IMR-90 (cell line): ENCODE data around the gene FGF2. TPM values are rescaled to one million over a fixed set of nuclear protein-coding genes. Genes with fewer than 3 reads are reported as not detected.

Source experiments
- ATAC-seq: fragments of 200-7000 bp; cut with Tn5 transposase; 2 replicates; pipeline ENCODE4 v1.9.1; 2020; ENCODE audit warnings: low read depth, mild to moderate bottlenecking, moderate library complexity
- BruUV-seq: library from RNA; stranded (reverse); fragments of 400-500 nt; replicated peaks from 2 replicates; lab custom pipeline; 2021; lab: Mats Ljungman, UMichigan
- CTCF ChIA-PET: fragments of 300-600 bp; formaldehyde crosslinking; extraction: SDS; loops from one replicate; lab custom pipeline; 2021; ENCODE audit warnings: antibody characterized with exemption; lab: Yijun Ruan, JAX
- POLR2A ChIA-PET: fragments of 300-600 bp; sonication (Branson Sonifier 250); formaldehyde crosslinking; loops from one replicate; lab custom pipeline; 2022; ENCODE audit warnings: antibody characterized with exemption; ENCODE audit not compliant: unreplicated experiment; lab: Charles Lee
- DNase-seq: peaks from one replicate; pipeline ENCODE4 v3.0.0; 2013
- H2AFZ ChIP-seq: replicated peaks from 2 replicates; pipeline ENCODE3; 2013; ENCODE audit warnings: low read length, mild to moderate bottlenecking; ENCODE audit not compliant: poor library complexity
- H2AK5ac ChIP-seq: 2 replicates; pipeline ENCODE4 v1.6.1; 2013; ENCODE audit warnings: low read depth, low read length, inconsistent platforms
- H2AK9ac ChIP-seq: replicated peaks from 2 replicates; pipeline ENCODE3; 2013; ENCODE audit warnings: mild to moderate bottlenecking, low read depth, low read length, moderate library complexity; ENCODE audit not compliant: poor library complexity
- H2BK120ac ChIP-seq: 2 replicates; pipeline ENCODE4 v1.6.1; 2013; ENCODE audit warnings: low read depth, low read length, inconsistent platforms
- H2BK15ac ChIP-seq: 3 replicates; pipeline ENCODE4 v1.6.1; 2013; ENCODE audit warnings: low read depth, low read length, inconsistent platforms
- H2BK20ac ChIP-seq: 2 replicates; pipeline ENCODE4 v1.6.1; 2013; ENCODE audit warnings: low read depth, mild to moderate bottlenecking, inconsistent platforms, low read length, moderate library complexity
- H2BK5ac ChIP-seq: 2 replicates; pipeline ENCODE4 v1.6.1; 2013; ENCODE audit warnings: mild to moderate bottlenecking, low read depth, low read length, inconsistent platforms; ENCODE audit not compliant: poor library complexity, severe bottlenecking
- H3K14ac ChIP-seq: replicated peaks from 2 replicates; pipeline ENCODE4 v1.6.1; 2013; ENCODE audit warnings: low read depth, low read length, inconsistent platforms
- H3K18ac ChIP-seq: 2 replicates; pipeline ENCODE4 v1.6.1; 2013; ENCODE audit warnings: low read depth, low read length, control low read depth
- H3K23ac ChIP-seq: 2 replicates; pipeline ENCODE4 v1.6.1; 2013; ENCODE audit warnings: low read depth, low read length, inconsistent platforms
- H3K27ac ChIP-seq: 2 replicates; pipeline ENCODE4 v1.5.1; 2013; ENCODE audit warnings: mild to moderate bottlenecking, control low read depth, low read length; ENCODE audit not compliant: insufficient read depth
- H3K27me3 ChIP-seq: 2 replicates; pipeline ENCODE4 v1.6.1; 2013; ENCODE audit warnings: low read length; ENCODE audit not compliant: control insufficient read depth, insufficient read depth
- H3K36me3 ChIP-seq: 2 replicates; pipeline ENCODE4 v1.6.1; 2013; ENCODE audit warnings: low read length, mixed read lengths; ENCODE audit not compliant: control insufficient read depth, insufficient read depth
- H3K4ac ChIP-seq: 2 replicates; pipeline ENCODE4 v1.6.1; 2013; ENCODE audit warnings: low read depth, low read length, inconsistent platforms
- H3K4me1 ChIP-seq: 2 replicates; pipeline ENCODE4 v1.6.1; 2013; ENCODE audit warnings: low read length, mixed read lengths; ENCODE audit not compliant: control insufficient read depth, insufficient read depth
- H3K4me2 ChIP-seq: 2 replicates; pipeline ENCODE4 v1.6.1; 2013; ENCODE audit warnings: low read depth, mild to moderate bottlenecking, control low read depth, low read length, moderate library complexity
- H3K4me3 ChIP-seq: 2 replicates; pipeline ENCODE4 v1.5.1; 2013; ENCODE audit warnings: low read depth, mild to moderate bottlenecking, control low read depth, low read length, moderate library complexity; ENCODE audit not compliant: insufficient read depth
- H3K56ac ChIP-seq: 2 replicates; pipeline ENCODE4 v1.6.1; 2013; ENCODE audit warnings: low read length, inconsistent platforms; ENCODE audit not compliant: insufficient read depth; ENCODE audit errors: extremely low read depth
- H3K79me1 ChIP-seq, 2 experiments: 2 replicates each; pipeline ENCODE4 v1.6.1; 2013; ENCODE audit warnings: low read length in 2 of 2, inconsistent platforms in 1 of 2, low read depth in 1 of 2
- H3K9ac ChIP-seq: 2 replicates; pipeline ENCODE4 v1.6.1; 2013; ENCODE audit warnings: low read depth, low read length, control low read depth
- H3K9me1 ChIP-seq: 2 replicates; pipeline ENCODE4 v1.6.1; 2013; ENCODE audit warnings: low read length, inconsistent platforms; ENCODE audit not compliant: insufficient read depth
- H3K9me3 ChIP-seq: 2 replicates; pipeline ENCODE4 v1.6.1; 2013; ENCODE audit warnings: low read length; ENCODE audit not compliant: control insufficient read depth, insufficient read depth
- H4K20me1 ChIP-seq: 2 replicates; pipeline ENCODE4 v1.6.1; 2013; ENCODE audit warnings: low read length, inconsistent platforms; ENCODE audit not compliant: insufficient read depth
- H4K5ac ChIP-seq: 2 replicates; pipeline ENCODE4 v1.6.1; 2013; ENCODE audit warnings: mild to moderate bottlenecking, low read depth, low read length, control low read depth
- H4K8ac ChIP-seq, 2 experiments: 2 replicates each; pipeline ENCODE4 v1.6.1; 2013; ENCODE audit warnings: low read depth in 2 of 2, low read length in 2 of 2, control low read depth in 1 of 2, inconsistent platforms in 1 of 2
- H4K91ac ChIP-seq: 2 replicates; pipeline ENCODE4 v1.6.1; 2013; ENCODE audit warnings: low read depth, low read length, inconsistent platforms; ENCODE audit not compliant: insufficient read depth
- BHLHE40 ChIP-seq: fragments of 150-350 bp; IDR thresholded peaks from 2 replicates; pipeline ENCODE4 v1.6.1; 2016; ENCODE audit warnings: mild to moderate bottlenecking, low read depth, low read length
- CTCF ChIP-seq: conservative IDR thresholded peaks from 2 replicates; pipeline ENCODE4 v1.5.1; 2012; ENCODE audit warnings: mild to moderate bottlenecking, low read depth, low read length, improper control_type of control experiment
- FOS ChIP-seq: fragments of 150-350 bp; IDR thresholded peaks from 2 replicates; pipeline ENCODE4 v1.6.1; 2016; ENCODE audit warnings: low read depth, low read length
- MAFK ChIP-seq: IDR thresholded peaks from 2 replicates; pipeline ENCODE4 v1.6.1; 2012; ENCODE audit warnings: low read depth, low read length, improper control_type of control experiment
- MXI1 ChIP-seq: IDR thresholded peaks from 2 replicates; pipeline ENCODE4 v1.6.1; 2012; ENCODE audit warnings: low read depth, mild to moderate bottlenecking, low read length, moderate library complexity, borderline replicate concordance
- POLR2A ChIP-seq: IDR thresholded peaks from 2 replicates; pipeline ENCODE4 v1.6.1; 2012; ENCODE audit warnings: mild to moderate bottlenecking, low read depth, low read length
- RAD21 ChIP-seq: IDR thresholded peaks from 2 replicates; pipeline ENCODE4 v1.6.1; 2012; ENCODE audit warnings: low read length, improper control_type of control experiment
- RFX5 ChIP-seq: IDR thresholded peaks from 2 replicates; pipeline ENCODE4 v1.8.0; 2012; ENCODE audit warnings: low read depth, mild to moderate bottlenecking, low read length, moderate library complexity
- WGBS, 2 experiments: methylation state at CpG; one replicate each; pipeline versions ENCODE4 v1.1.5 to v1.1.7; 2013; ENCODE audit warnings: missing lambda C conversion rate in 2 of 2; ENCODE audit not compliant: insufficient read length in 1 of 2; ENCODE audit errors: extremely low coverage in 2 of 2; 5-methylcytosine and 5-hydroxymethylcytosine counted together
- dilution Hi-C: fragments of 300-500 bp; cut with HindIII; formaldehyde crosslinking; loops from one replicate; pipeline ENCODE4 v1.14.3; 2018; ENCODE audit warnings: low sequenced_read_pairs; ENCODE audit not compliant: unreplicated experiment
- in situ Hi-C: fragments of 300-500 bp; cut with MboI; formaldehyde crosslinking; loops from 3 replicates; pipeline ENCODE4 v1.14.3; 2019; ENCODE audit warnings: low sequenced_read_pairs, inconsistent platforms, mixed read lengths
- intact Hi-C: fragments of 100-400 bp; cut with micrococcal nuclease; formaldehyde crosslinking; loops from 2 replicates; pipeline ENCODE4 v1.10.0; 2022
- polyA plus RNA-seq, 3 experiments: library from polyadenylated mRNA; depleted of rRNA; stranded (reverse); fragments of >200 nt; gene quantifications; 2 replicates each; pipeline ENCODE4 v1.2.3, GENCODE V29; 2012; ENCODE audit warnings: low replicate concordance in 1 of 3
- total RNA-seq: library from RNA; depleted of rRNA; stranded (reverse); fragments of >200 nt; gene quantifications from 2 replicates; pipeline ENCODE4 v1.2.3, GENCODE V29; 2012

FGF2 gene
- total and polyA plus RNA-seq, 2 of the 4 experiments (the other 2 are of a cell fraction): 12.9 to 27.1 TPM

GRCh38 chr4:122895336-122895995 lies 68.8 kb downstream of the FGF2 start:
- Histone ChIP-seq H3K4me3 (no peak overlapping the region), H3K9me3 (no peaks in the 10 kb centered on the region), H2AFZ (no peak overlapping the region), H3K4me1 (peaks cover 15% of the 10 kb centered on the region), H3K9ac (no peak overlapping the region), H2BK15ac (no peak overlapping the region), H4K8ac (no peak overlapping the region; a peak in 2 of 4 replicates), H3K36me3 (peaks cover 11% of the 10 kb centered on the region), H3K4ac (no peak overlapping the region; the same call in 1 of the 2 replicates), H2AK9ac (no peak overlapping the region), H2BK20ac (no peak overlapping the region), H3K56ac (no peak overlapping the region), H4K5ac (no peak overlapping the region), H2BK120ac (0 out of 2 replicates have a peak overlapping the region, but pooled peaks have one; percentile 16), H2BK5ac (peak overlapping the region; percentile 65), H3K9me1 (peaks cover 7% of the 10 kb centered on the region), H3K27me3 (no peaks in the 10 kb centered on the region), H3K14ac (no peak overlapping the region), H2AK5ac (no peak overlapping the region), H3K18ac (no peak overlapping the region), H4K91ac (no peak overlapping the region), H3K27ac (no peak overlapping the region), H3K4me2 (no peak overlapping the region; the same call in 1 of the 2 replicates), H3K23ac (no peak overlapping the region), H3K79me1 (peaks cover 23 to 40% of the 10 kb centered on the region in 2 experiments), H4K20me1 (no peaks in the 10 kb centered on the region)
- no peak for DNase-seq
- ChIA-PET CTCF (no interaction called here), POLR2A (no interaction called here)
- dilution Hi-C loops (no loop called here), in situ Hi-C loops (no loop called here), intact Hi-C loops (no loop called here)
- BruUV-seq: no TSS peak
- TF ChIP-seq MXI1 (no peak), FOS (no peak), CTCF (no peak), RFX5 (no peak), RAD21 (no peak), POLR2A (no peak), BHLHE40 (no peak), MAFK (no peak)
- WGBS, 2 experiments: no CpG with 5 or more reads among the region's 1 CpG
- ATAC-seq: no peak
